Stimulated activated CD4-positive, alpha-beta T cell treated with anti-CD3 and anti-CD28 coated beads, Interleukin-4, amount 100 ng/mL, for 48 hours (primary cell): ENCODE results near the gene PERCC1.
"Not testable (repeated sequence)": the region's sequence is repeated elsewhere in the genome, so short reads cannot be mapped to it uniquely, and the experiment has no call there.

Source experiments
- DNase-seq, 2 donors: peaks; one replicate each; pipeline ENCODE4 v3.0.0-alpha.2; 2020; ENCODE audit warnings: low read depth in 2 of 2

The PERCC1 gene

GRCh38 chr16:1434644-1435592 lies 4.0 kb downstream of the PERCC1 start:
- no peak for DNase-seq

DNA sequence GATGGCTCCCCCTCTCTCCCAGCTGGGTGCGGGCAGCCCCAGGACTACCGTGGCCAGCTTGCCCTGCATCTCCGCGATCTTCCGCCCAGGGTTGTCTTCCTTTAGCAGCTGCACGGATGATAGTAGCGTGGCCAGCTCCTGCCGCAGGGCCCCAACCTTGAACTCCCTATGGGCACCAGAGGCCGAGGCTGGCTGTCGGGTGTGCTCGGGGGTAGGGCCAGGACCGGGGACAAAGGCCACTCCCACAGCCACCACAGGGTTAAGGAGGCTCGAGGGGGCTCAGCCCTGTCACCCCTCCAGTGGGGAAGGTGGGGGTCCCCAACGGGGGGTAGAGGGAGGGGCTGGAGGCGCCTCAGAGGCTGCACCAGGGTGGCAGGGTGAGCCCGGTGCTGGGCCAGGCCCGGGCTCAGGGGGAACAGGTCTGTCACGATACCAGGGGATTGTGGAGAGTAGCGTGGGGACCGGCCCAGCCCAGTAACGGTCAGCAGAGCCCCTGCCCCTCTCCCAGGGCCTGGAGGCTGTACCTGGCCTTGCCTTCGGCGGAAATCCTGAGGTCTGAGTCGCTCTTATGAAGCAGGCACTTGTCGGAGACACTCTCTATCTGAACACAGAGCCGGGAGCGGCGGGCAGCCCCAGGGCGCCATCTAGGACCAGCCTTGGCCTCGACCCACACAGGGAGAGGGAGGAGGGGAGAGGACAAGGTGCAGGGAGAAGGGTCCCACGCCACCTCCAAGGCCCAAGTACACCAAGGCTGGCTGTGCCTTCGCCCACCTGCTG lies 5.2 kb downstream of the PERCC1 start:
- no peak for DNase-seq

GRCh38 chr16:1436731-1437355 lies 6.0 kb downstream of the PERCC1 start:
- no peak for DNase-seq

DNA sequence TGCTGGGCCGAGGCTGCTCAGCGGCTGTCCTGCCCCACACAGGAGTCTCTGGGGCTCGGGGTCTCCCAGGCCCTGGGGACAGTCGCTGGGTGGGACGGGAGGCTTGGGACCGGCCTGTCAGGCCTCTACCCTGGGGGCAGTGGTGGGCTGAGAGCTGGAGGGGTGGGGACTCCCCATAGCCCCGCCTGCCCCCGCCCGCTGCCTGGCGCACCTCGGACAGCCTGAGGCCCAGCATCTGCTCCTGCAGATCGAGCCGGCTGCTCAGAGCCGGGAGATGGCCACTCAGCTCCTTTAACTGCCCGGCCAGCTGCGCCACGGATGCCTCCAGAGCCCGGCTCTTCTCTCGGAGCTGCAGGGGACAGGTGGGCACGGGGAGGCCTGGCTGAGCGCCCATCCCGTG lies 6.7 kb downstream of the PERCC1 start:
- DNase-seq: no peak

DNA sequence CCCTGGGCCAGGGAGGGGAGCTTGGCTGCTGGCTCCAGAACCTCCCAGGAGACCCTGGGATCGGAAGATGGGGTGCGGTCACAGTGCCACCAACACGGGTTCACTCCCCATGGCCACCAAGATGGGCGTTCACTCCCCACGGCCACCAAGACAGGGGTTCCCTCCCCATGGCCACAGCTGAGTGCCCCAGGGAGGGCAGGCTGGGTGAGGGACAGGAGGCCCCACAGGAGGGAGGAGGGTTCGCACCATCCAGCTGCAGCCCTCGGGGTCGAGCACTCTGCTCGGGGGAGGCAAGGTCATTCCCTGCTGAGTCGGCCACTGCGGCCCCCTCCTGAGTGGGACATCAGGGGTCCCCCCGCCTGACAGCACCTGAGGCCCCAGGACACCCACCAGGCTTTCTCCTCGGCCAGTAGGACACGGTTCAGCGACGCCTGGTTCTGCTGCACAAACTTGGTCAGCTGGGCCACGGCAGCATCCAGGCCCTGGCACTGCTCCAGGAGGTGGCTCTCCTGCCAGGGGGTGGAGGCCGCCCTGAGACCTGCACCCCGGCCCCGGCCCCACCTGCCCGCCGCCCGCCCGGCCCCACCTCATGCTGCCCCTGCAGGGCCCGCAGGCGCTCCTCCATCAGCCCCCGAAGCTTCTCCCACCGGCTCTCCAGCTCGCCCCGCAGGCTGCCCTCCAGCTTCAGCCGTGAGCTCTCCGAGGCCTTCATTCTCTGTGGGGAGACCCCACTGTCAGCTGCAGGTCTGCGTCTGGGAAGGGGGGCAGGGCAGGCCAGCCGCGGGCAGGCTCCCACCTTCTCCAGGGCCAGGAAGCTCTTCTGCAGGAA lies 7.6 kb downstream of the PERCC1 start:
- DNase-seq: no peak

DNA sequence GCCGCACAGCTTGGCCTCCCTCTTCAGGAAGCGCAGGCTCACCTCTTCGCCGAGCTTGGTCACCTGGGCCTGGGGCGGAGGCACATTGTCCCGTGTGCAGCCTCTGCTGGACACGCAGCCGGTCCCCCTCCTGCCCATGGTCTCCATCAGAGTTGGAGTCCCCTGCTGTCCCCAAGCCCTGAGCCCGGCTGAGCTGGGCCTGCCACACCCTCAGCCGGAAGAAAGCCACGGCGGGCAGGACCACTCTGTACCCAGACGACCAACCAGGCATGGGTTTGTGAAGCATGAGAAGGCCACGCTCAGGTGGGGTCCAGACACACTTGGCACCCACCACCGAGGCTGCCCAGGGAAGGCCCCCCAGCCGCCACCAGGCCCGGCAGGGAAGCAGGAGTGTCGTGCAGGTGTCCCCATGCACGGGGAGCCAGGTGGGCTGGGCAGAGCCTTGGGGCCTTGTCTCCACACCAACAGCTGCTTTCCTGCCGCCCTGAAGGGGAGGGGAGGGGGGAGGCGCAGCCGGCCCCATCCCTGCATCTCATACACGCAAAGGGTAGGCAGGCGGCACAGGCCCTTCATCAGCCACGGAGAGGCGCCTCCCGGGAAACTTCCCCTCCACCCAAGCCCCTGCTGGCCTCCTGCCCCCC lies 8.3 kb downstream of the PERCC1 start:
- no peak for DNase-seq

DNA sequence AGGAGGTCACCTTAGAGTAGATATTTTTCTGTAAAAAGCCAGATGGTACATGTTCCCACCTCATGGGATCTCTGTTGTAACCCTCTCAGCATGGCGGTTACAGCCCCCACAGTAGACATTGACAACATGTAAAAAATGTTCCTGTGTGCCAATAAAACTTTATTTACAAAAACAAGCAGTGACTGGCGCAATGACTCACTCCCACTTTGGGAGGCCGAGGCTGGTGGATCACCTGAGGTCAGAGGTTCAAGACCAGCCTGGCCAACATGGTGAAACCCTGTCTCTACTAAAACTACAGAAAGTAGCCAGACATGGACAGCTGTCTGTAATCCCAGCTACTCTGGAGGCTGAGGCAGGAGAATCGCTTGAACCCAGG lies 8.8 kb downstream of the PERCC1 start:
- DNase-seq: not testable (repeated sequence)

DNA sequence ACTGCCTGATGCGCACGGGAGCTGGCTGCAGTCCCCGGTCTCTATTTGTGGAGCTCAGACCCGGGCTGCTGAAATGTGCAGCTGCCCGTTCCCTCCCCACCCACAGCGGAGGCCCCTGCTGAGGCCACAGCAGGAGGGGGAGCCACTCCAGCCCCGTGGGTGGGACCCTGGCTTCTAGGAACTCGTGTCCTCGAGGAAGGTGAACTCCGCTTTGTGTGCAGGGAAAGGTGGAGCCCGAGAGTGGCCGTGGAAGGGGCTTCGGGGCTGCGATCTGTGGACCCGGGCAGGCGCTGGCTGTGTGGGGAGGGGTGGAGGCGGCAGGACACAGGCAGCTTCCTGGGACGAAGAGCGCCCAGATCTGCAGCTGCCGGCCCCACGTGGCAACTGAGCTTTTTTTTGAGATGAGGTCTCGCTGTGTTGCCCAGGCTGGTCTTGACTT lies 10.5 kb downstream of the PERCC1 start:
- no peak for DNase-seq

DNA sequence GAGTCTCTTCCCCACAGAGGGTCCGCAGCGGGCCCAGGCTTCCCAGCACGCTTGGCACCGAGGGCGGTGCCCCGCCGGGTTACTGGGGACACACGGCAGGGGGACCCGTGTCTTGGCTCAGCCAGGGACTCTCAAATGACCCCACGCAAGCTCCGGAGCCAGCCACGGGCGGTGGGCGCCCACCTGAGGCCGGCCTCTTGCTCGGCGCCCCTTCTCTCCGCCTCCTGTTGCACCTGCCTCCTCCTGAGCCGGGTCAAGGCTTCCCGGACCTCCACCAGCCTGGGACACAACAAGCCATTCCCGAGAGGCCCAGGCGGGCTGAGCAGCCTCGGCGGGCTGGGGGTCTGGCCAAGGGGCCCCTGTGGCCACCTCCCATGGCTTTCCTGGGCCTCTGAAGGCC lies 11.8 kb downstream of the PERCC1 start:
- no peak for DNase-seq

DNA sequence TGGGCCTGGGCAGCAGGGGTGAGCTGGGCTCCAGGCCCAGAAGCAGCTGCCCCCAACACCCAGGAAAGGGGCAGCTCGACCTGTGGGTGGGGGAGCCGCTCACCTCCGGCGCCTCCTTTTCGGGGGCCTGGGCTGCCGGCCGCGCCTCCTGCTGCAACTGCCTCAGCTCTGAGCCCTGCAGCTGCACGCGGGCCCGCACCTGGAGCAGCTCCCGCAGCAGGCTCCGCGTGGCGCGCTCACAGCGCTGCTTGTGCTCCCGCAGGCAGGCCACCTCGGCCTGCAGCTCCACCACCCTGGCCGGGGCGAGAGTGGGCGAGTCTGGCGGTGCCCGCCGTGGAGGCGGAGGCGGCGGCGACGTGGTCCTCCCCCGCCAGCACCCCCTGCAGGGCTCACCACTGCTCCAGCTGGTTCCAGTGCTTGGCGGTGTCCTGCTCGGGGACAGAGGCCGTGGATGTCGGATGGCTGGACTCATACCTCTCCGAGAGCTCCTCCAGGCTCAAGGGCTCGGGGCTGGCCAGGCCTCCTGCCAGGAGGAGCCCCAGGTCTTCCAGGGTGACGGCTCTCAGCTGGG lies 12.6 kb downstream of the PERCC1 start:
- DNase-seq: no peak

DNA sequence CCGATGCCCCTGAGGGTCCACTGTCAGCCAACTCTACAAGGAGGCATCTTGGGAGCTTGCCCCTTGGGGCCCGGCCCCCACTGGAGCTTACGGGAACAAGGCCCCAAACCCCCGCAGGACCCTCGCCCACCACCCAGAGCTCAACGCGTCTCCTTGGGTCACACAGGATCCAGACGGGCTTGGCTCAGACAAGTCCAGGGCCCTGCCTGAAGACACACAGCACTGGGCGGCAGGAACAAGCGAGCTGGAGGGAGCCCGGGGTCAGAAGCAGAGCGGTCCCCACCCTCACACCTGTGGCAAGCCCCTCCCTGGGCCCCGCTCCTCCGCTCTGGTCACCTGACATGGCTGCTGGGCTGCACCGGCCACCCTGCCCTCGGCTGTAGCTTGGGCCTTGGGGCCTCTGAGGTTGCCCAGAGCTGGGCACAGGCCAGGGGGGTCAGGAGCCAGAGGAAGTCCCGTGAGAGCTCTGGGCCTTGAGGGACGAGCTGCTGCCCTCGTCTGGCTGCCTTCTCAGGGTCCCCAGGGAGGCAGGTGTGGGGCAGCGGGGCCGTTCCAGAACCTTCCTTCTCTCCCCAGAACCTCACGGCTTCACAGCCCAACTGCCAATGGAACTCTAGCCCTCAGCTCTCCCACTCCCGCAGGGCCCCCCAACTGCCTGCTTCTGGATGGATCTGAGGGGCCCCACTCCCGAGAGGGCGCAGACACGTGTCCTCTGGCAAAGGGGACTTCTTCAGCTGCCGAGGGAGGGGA lies 13.3 kb downstream of the PERCC1 start, which contains the start of gene CCDC154:
Gene CCDC154 (minus strand): TSS at position 577 of the 750 bp plus-strand sequence. CDS start 234 bp downstream, at position 343.
- no peak for DNase-seq

- no peak for DNase-seq
These were observed 14.0 kb downstream of the PERCC1 start for GRCh38 chr16:1444730-1445517.

- DNase-seq: no peak
These were observed 14.8 kb downstream of the PERCC1 start for GRCh38 chr16:1445518-1446203.

GRCh38 chr16:1446296-1447080 lies 15.6 kb downstream of the PERCC1 start:
- DNase-seq: no peak

DNA sequence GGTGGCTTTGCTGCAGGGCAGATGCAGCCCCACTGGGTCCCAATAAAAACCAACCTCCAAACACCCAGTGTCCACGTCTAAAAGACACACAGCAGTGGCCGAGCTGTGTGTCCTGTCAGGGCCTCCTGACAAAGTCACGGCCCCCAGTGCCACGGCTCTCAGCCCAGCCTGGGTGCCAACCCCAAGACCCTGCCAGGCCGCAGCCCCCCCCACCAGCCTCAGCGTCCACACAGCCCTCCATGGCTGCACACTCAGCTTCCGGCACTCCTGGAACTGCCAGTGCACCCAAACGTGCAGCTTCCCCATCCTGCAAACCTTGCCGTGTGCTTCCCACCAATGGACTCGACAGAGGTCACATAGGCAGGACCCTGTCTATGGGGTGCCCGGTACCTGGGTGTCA lies 17.1 kb downstream of the PERCC1 start:
- no peak for DNase-seq

- no peak for DNase-seq
These were observed 17.7 kb downstream of the PERCC1 start for GRCh38 chr16:1448536-1449116.

DNA sequence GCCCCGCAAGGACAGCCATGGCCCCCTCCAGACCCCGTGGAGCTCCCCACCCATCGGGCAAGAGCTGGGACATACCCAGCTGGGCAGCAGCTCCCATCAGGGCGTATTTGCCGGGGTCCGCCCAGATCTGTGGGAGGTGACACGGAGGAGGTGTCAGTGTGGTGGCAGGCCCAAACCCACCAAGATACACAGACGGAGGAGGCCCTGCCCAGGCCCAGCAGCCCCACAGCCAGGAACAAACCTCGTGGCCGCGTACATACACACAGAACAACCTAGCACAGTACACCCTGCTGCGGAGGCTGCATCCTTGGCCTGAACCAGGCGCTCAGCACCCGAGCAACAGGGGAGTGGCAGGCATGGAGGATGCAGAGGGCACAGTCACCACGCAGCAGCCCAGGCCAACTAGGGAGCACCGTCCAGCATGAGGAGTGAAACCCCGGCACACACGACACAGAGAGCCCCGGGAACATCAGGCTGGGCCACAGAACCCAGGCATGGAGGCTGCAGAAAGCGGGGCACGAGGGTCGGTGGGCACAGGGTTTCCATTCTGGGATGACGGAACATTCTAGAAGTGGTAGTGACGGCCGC lies 18.4 kb downstream of the PERCC1 start:
- DNase-seq: no peak
